ENCODE data around the gene ATXN2. TPM values are rescaled to one million over a fixed set of nuclear protein-coding genes. Genes with fewer than 3 reads are reported as not detected.

The ATXN2 gene
- total RNA-seq, 1 experiment from 2014 or later: 56.3 TPM

DNA sequence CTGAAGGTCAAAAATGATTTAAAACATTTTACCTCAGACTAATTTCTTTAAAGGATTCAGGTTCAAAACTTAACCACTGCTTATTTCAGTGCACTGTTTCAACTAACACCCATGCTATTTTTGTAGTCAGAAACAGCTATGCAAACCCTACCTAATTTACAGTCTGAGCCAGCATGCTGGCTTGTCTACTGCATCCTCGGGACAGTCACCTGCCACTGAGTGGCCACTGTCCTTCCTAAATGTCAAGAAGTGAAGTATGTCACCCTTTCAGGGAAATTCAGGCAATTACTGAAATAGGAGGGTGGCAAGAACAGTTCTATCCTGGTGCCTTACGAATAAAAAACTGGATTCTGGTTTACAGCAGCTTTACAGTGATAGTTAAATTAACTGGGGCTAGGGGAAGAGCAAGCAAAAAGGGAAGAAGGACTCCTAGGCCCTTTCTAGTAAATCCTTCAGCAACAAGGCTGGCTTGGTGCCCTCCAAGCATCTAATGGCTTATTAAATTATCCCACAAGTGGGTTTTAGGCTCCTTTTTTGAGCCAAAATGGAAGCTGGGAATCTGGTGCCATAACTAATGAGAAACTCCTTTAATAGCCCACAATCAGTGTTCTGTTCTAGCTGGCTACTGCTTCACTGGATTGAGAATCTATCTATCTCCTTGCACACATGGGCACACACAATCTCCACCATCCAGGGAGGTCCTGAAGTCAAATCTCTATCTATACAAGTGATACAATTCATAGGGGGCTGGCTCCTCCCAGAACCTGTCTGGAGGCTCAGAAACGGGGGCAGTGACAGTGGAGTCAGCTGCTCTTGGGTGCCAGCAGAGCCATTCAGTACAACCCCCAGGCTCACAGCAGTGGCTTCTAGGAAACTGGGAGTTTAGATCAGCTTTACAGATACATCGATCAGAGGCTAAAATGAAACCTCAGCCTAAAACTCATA, 150.0 kb downstream of the ATXN2 start:
- peak overlapping the region; percentile 57 for H3K27ac Mint-ChIP-seq
- ChIA-PET CTCF (interaction anchor here (1.8 to 6.0 kb wide), 4 partner anchors 24 to 52 kb away, joined by 3 to 116 read pairs (median 65); no protein-coding TSS in a partner anchor), POLR2A (interaction anchor here (0.7 to 1.4 kb wide), 2 partner anchors 18 to 28 kb away, joined by 3 to 6 read pairs; no protein-coding TSS in a partner anchor)

DNA sequence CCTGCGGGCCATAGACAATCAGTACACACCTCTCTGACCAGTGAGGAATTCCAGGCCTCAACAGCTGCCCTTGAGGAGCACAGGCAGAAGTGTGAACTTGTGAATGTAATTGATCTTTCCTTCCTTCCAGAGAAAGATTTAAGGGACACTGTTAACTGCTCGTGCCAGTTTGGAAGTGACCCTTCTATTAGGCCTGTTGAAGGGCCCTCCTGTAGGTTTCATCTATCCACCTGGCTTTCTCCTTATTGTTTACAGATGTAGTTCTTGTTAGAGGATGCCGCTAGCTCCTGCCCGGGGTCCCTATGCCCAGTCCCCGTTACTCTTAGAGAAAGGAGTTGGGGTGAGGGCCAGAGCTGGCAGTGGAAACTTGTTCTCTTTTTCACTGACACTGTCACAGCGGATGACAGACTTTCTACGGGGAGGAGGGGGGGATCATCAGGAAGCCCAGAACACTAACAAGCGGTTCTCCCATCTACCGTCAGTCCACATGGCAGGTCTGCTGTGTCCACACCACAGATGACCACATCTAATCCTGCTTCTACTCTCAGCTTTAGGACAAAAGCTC, 150.8 kb downstream of the ATXN2 start:
- peak overlapping the region; percentile 34 for H3K27ac Mint-ChIP-seq
- H3K4me1 Mint-ChIP-seq: peaks cover 15% of the 10 kb centered on the region
- TF ChIP-seq SMAD4 (CRISPR knock-in tag; IDR thresholded peaks at IDR 0.05) (no peak), ESRRA (CRISPR knock-in tag; IDR thresholded peaks at IDR 0.05; ENCODE audit: borderline replicate concordance) (no peak), SOX15 (CRISPR knock-in tag; IDR thresholded peaks at IDR 0.05) (no peak), CREB1 (CRISPR knock-in tag; IDR thresholded peaks at IDR 0.05) (no peak), RORB (CRISPR knock-in tag; IDR thresholded peaks at IDR 0.05) (no peak), ZNF317 (CRISPR knock-in tag; IDR thresholded peaks at IDR 0.05; ENCODE audit: borderline replicate concordance, low read depth) (no peak)
- TF ChIP-seq, protein P1, sequence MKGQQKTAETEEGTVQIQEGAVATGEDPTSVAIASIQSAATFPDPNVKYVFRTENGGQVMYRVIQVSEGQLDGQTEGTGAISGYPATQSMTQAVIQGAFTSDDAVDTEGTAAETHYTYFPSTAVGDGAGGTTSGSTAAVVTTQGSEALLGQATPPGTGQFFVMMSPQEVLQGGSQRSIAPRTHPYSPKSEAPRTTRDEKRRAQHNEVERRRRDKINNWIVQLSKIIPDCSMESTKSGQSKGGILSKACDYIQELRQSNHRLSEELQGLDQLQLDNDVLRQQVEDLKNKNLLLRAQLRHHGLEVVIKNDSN (CRISPR knock-in tag; IDR thresholded peaks at IDR 0.05): no peak
- no peaks in the 10 kb centered on the region for H3K27me3 Mint-ChIP-seq (ENCODE audit: low read depth)
- no peak for DNase-seq (ENCODE audit: low spot score)
- no peaks in the 10 kb centered on the region for H3K9me3 Mint-ChIP-seq
- no peak overlapping the region for H3K4me3 Mint-ChIP-seq
- ATAC-seq: no peak
- POLR2A ChIA-PET: no interaction called here
- CTCF ChIA-PET: interaction anchor here (1.8 to 6.0 kb wide), 3 partner anchors 24 to 51 kb away, joined by 3 to 116 read pairs (median 82); no protein-coding TSS in a partner anchor
- H3K36me3 Mint-ChIP-seq: peaks cover 45% of the 10 kb centered on the region

More for the DNA sequence above, 150.0 kb downstream of the ATXN2 start:
- Mint-ChIP-seq H3K9me3 (no peaks in the 10 kb centered on the region), H3K4me1 (peaks cover 15% of the 10 kb centered on the region), H3K4me3 (no peak overlapping the region), H3K27me3 (ENCODE audit: low read depth) (no peaks in the 10 kb centered on the region), H3K36me3 (peaks cover 53% of the 10 kb centered on the region)
- DNase-seq (ENCODE audit: low spot score): no peak
- ATAC-seq: no peak
- no peak for TF ChIP-seq ZNF671 (CRISPR knock-in tag; IDR thresholded peaks at IDR 0.05)
- TF ChIP-seq, protein P2, sequence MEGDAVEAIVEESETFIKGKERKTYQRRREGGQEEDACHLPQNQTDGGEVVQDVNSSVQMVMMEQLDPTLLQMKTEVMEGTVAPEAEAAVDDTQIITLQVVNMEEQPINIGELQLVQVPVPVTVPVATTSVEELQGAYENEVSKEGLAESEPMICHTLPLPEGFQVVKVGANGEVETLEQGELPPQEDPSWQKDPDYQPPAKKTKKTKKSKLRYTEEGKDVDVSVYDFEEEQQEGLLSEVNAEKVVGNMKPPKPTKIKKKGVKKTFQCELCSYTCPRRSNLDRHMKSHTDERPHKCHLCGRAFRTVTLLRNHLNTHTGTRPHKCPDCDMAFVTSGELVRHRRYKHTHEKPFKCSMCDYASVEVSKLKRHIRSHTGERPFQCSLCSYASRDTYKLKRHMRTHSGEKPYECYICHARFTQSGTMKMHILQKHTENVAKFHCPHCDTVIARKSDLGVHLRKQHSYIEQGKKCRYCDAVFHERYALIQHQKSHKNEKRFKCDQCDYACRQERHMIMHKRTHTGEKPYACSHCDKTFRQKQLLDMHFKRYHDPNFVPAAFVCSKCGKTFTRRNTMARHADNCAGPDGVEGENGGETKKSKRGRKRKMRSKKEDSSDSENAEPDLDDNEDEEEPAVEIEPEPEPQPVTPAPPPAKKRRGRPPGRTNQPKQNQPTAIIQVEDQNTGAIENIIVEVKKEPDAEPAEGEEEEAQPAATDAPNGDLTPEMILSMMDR (IDR thresholded peaks at IDR 0.05): no peak
- no peak for TF ChIP-seq MYBL2 (CRISPR knock-in tag; IDR thresholded peaks at IDR 0.05)
- no peak for TF ChIP-seq JUN (CRISPR knock-in tag; IDR thresholded peaks at IDR 0.05)
- no peak for TF ChIP-seq ZNF416 (CRISPR knock-in tag; IDR thresholded peaks at IDR 0.05)
- no peak for TF ChIP-seq GRHL2 (CRISPR knock-in tag; IDR thresholded peaks at IDR 0.05; ENCODE audit: insufficient replicate concordance, severe bottlenecking)
- TF ChIP-seq, protein P3, sequence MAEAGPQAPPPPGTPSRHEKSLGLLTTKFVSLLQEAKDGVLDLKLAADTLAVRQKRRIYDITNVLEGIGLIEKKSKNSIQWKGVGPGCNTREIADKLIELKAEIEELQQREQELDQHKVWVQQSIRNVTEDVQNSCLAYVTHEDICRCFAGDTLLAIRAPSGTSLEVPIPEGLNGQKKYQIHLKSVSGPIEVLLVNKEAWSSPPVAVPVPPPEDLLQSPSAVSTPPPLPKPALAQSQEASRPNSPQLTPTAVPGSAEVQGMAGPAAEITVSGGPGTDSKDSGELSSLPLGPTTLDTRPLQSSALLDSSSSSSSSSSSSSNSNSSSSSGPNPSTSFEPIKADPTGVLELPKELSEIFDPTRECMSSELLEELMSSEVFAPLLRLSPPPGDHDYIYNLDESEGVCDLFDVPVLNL (CRISPR knock-in tag; IDR thresholded peaks at IDR 0.05; ENCODE audit: borderline replicate concordance, low read depth): no peak
- TF ChIP-seq, protein P4, sequence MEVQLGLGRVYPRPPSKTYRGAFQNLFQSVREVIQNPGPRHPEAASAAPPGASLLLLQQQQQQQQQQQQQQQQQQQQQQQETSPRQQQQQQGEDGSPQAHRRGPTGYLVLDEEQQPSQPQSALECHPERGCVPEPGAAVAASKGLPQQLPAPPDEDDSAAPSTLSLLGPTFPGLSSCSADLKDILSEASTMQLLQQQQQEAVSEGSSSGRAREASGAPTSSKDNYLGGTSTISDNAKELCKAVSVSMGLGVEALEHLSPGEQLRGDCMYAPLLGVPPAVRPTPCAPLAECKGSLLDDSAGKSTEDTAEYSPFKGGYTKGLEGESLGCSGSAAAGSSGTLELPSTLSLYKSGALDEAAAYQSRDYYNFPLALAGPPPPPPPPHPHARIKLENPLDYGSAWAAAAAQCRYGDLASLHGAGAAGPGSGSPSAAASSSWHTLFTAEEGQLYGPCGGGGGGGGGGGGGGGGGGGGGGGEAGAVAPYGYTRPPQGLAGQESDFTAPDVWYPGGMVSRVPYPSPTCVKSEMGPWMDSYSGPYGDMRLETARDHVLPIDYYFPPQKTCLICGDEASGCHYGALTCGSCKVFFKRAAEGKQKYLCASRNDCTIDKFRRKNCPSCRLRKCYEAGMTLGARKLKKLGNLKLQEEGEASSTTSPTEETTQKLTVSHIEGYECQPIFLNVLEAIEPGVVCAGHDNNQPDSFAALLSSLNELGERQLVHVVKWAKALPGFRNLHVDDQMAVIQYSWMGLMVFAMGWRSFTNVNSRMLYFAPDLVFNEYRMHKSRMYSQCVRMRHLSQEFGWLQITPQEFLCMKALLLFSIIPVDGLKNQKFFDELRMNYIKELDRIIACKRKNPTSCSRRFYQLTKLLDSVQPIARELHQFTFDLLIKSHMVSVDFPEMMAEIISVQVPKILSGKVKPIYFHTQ (CRISPR knock-in tag; IDR thresholded peaks at IDR 0.05): no peak
- TF ChIP-seq CREB1 (CRISPR knock-in tag; IDR thresholded peaks at IDR 0.05): no peak
- no peak for TF ChIP-seq HMGA2 (CRISPR knock-in tag; IDR thresholded peaks at IDR 0.05)
- no peak for TF ChIP-seq IRF2 (CRISPR knock-in tag; IDR thresholded peaks at IDR 0.05; ENCODE audit: borderline replicate concordance, low read depth)
- no peak for TF ChIP-seq KAT7 (CRISPR knock-in tag; IDR thresholded peaks at IDR 0.05; ENCODE audit: borderline replicate concordance)
- no peak for TF ChIP-seq CREM (CRISPR knock-in tag; IDR thresholded peaks at IDR 0.05)

All from WTC11 (cell line).